Astrocyte (in vitro differentiated cells and primary cell): Measurements from ENCODE around the gene PLD3. TPM values are rescaled to one million over a fixed set of nuclear protein-coding genes. Genes with fewer than 3 reads are reported as not detected.

Source experiments
- DNase-seq: peaks from one replicate; pipeline ENCODE4 v3.0.0-alpha.2; 2010; ENCODE audit warnings: low read depth
- FAIRE-seq: peaks from 2 replicates; lab custom pipeline; 2011; peaks lifted over from hg19 to GRCh38; lab: Jason Lieb, UNC
- H2AFZ ChIP-seq: 2 replicates; pipeline ENCODE4 v1.6.0; 2012; ENCODE audit warnings: low read depth, low read length, inconsistent platforms
- H3K27ac ChIP-seq: 2 replicates; pipeline ENCODE4 v1.5.1; 2011; ENCODE audit warnings: low read depth, low read length, inconsistent platforms
- H3K27me3 ChIP-seq: 2 replicates; pipeline ENCODE4 v1.6.0; 2011; ENCODE audit warnings: low read length, inconsistent platforms; ENCODE audit not compliant: insufficient read depth
- H3K36me3 ChIP-seq: 2 replicates; pipeline ENCODE4 v1.5.1; 2011; ENCODE audit warnings: low read length, inconsistent platforms; ENCODE audit not compliant: insufficient read depth
- H3K4me1 ChIP-seq: 2 replicates; pipeline ENCODE4 v1.5.1; 2011; ENCODE audit warnings: low read length, inconsistent platforms; ENCODE audit not compliant: insufficient read depth
- H3K4me2 ChIP-seq: 2 replicates; pipeline ENCODE4 v1.6.0; 2012; ENCODE audit warnings: low read length, inconsistent platforms
- H3K4me3 ChIP-seq: 2 replicates; pipeline ENCODE4 v1.5.1; 2011; ENCODE audit warnings: low read depth, mild to moderate bottlenecking, low read length, inconsistent platforms; ENCODE audit not compliant: insufficient read depth
- H3K79me2 ChIP-seq: 2 replicates; pipeline ENCODE4 v1.6.0; 2012; ENCODE audit warnings: mild to moderate bottlenecking, low read length, inconsistent platforms; ENCODE audit not compliant: insufficient read depth
- H3K9ac ChIP-seq: 2 replicates; pipeline ENCODE4 v1.6.0; 2012; ENCODE audit warnings: mild to moderate bottlenecking, low read length, inconsistent platforms
- H3K9me3 ChIP-seq: 2 replicates; pipeline ENCODE4 v1.5.1; 2012; ENCODE audit warnings: low read depth, mild to moderate bottlenecking, low read length, inconsistent platforms; ENCODE audit not compliant: insufficient read depth
- H4K20me1 ChIP-seq: 2 replicates; pipeline ENCODE4 v1.6.0; 2012; ENCODE audit warnings: low read length, inconsistent platforms; ENCODE audit not compliant: insufficient read depth
- H3K27ac Mint-ChIP-seq: one replicate; pipeline ENCODE4 v1.8.0; 2021; ENCODE audit warnings: mild to moderate bottlenecking, mixed read lengths; ENCODE audit not compliant: unreplicated experiment
- H3K27me3 Mint-ChIP-seq: one replicate; pipeline ENCODE4 v1.8.0; 2021; ENCODE audit warnings: low read depth, mixed read lengths; ENCODE audit not compliant: unreplicated experiment
- H3K36me3 Mint-ChIP-seq: one replicate; pipeline ENCODE4 v1.8.0; 2021; ENCODE audit warnings: low read depth, mixed read lengths; ENCODE audit not compliant: unreplicated experiment
- H3K4me1 Mint-ChIP-seq: one replicate; pipeline ENCODE4 v1.8.0; 2021; ENCODE audit warnings: low read depth, mixed read lengths; ENCODE audit not compliant: unreplicated experiment
- H3K4me3 Mint-ChIP-seq: one replicate; pipeline ENCODE4 v1.8.0; 2021; ENCODE audit warnings: mild to moderate bottlenecking, moderate library complexity, mixed read lengths; ENCODE audit not compliant: unreplicated experiment
- H3K9me3 Mint-ChIP-seq: one replicate; pipeline ENCODE4 v1.8.0; 2021; ENCODE audit warnings: mild to moderate bottlenecking, mixed read lengths; ENCODE audit not compliant: unreplicated experiment
- EZH2 ChIP-seq: IDR thresholded peaks from 2 replicates; pipeline ENCODE4 v1.6.1; 2012; ENCODE audit warnings: mild to moderate bottlenecking, low read length, inconsistent platforms; ENCODE audit not compliant: insufficient read depth
- total RNA-seq: library from RNA; stranded (reverse); gene quantifications from 2 replicates; pipeline ENCODE4 v1.2.1, GENCODE V29; 2021
- TF ChIP-seq, protein P1 (sequence below): IDR thresholded peaks from 2 replicates; pipeline ENCODE4 v1.5.1; 2011; ENCODE audit warnings: low read depth, mild to moderate bottlenecking, inconsistent platforms, low read length, moderate library complexity; ENCODE audit not compliant: insufficient read depth

PLD3 gene
- total RNA-seq, 1 donor from 2014 or later: 728 TPM

DNA sequence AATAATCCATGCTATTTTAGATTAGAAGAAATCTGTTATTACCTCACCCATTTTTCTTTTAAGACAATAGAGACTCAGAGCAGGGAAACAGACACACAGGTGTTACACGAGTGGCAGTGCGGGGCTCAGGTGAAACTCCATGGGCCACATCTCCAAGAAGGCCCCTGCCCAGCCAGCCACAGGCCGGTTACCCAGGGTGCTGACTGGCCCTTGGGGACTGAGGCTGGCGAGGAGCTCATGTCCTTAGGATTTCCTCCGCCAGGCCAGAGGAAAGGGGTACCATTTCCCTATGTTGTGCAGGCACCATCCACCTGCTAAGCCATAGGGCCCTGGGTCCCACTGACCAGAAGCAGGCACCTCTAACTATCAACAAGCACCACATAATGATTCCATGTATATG, 10.9 kb upstream of the PLD3 start:
- Mint-ChIP-seq H3K4me3 (no peak overlapping the region), H3K4me1 (peaks cover 6% of the 10 kb centered on the region), H3K9me3 (no peaks in the 10 kb centered on the region), H3K27me3 (no peaks in the 10 kb centered on the region), H3K36me3 (peaks cover 22% of the 10 kb centered on the region), H3K27ac (no peak overlapping the region)
- Histone ChIP-seq H4K20me1 (peaks cover 39% of the 10 kb centered on the region), H3K9ac (no peak overlapping the region), H2AFZ (no peak overlapping the region), H3K4me3 (no peak overlapping the region), H3K36me3 (peaks cover 5% of the 10 kb centered on the region), H3K27me3 (no peaks in the 10 kb centered on the region), H3K27ac (no peak overlapping the region), H3K79me2 (peaks cover 22% of the 10 kb centered on the region), H3K4me1 (peaks cover 7% of the 10 kb centered on the region), H3K9me3 (no peaks in the 10 kb centered on the region), H3K4me2 (no peak overlapping the region)
- FAIRE-seq (no peak), DNase-seq (no peak)
- no peak for TF ChIP-seq EZH2
- TF ChIP-seq, protein P1, sequence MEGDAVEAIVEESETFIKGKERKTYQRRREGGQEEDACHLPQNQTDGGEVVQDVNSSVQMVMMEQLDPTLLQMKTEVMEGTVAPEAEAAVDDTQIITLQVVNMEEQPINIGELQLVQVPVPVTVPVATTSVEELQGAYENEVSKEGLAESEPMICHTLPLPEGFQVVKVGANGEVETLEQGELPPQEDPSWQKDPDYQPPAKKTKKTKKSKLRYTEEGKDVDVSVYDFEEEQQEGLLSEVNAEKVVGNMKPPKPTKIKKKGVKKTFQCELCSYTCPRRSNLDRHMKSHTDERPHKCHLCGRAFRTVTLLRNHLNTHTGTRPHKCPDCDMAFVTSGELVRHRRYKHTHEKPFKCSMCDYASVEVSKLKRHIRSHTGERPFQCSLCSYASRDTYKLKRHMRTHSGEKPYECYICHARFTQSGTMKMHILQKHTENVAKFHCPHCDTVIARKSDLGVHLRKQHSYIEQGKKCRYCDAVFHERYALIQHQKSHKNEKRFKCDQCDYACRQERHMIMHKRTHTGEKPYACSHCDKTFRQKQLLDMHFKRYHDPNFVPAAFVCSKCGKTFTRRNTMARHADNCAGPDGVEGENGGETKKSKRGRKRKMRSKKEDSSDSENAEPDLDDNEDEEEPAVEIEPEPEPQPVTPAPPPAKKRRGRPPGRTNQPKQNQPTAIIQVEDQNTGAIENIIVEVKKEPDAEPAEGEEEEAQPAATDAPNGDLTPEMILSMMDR: no peak

DNA sequence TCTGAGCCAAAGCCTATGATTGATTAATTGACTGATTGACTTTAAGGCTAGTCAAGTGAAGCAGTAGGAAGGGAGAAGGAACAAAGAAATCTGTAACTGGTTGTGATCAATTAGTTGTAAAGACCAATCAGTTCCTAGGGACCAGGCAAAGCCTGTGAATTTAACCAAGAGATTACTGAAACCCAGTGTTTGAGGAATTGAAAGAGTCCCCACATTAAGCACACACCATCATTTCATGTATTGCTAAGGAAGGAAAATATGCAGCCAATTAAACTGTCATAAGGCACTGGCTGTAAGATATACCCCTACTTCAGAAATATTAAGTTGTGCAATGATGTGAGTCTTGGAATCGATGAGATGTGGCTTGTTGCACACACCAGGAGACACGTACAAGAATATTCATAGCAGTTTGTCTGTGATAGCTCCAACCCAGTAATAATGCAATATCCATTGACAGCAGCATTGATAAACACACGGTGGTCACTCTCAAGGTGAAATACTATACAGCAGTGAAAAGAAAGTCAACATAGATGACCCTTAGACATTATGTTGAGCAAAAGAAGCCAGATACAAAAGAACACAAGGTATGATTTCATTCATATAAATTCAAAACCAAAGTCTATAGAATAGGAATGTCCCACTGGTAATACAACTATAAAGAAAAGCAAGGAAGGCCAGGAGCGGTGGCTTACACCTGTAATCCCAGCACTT, 9.3 kb upstream of the PLD3 start:
- Histone ChIP-seq H3K27me3 (no peaks in the 10 kb centered on the region), H2AFZ (no peak overlapping the region), H3K4me2 (no peak overlapping the region), H3K9ac (no peak overlapping the region), H3K36me3 (no peaks in the 10 kb centered on the region), H3K79me2 (peaks cover 33% of the 10 kb centered on the region), H3K4me1 (peaks cover 7% of the 10 kb centered on the region), H4K20me1 (peaks cover 39% of the 10 kb centered on the region), H3K27ac (no peak overlapping the region), H3K9me3 (no peaks in the 10 kb centered on the region), H3K4me3 (no peak overlapping the region)
- no peaks in the 10 kb centered on the region for H3K9me3 Mint-ChIP-seq
- no peak overlapping the region for H3K27ac Mint-ChIP-seq
- no peaks in the 10 kb centered on the region for H3K27me3 Mint-ChIP-seq
- no peak for FAIRE-seq
- peaks cover 16% of the 10 kb centered on the region for H3K36me3 Mint-ChIP-seq
- DNase-seq: no peak
- TF ChIP-seq, protein P1: no peak
- TF ChIP-seq EZH2: no peak
- H3K4me3 Mint-ChIP-seq: no peak overlapping the region
- peaks cover 6% of the 10 kb centered on the region for H3K4me1 Mint-ChIP-seq
